ENCODE results near the gene ADGRE2.

Gene ADGRE2

GRCh38 chr19:14796021-14796420, 17.7 kb upstream of the ADGRE2 start:
- no peak for TF ChIP-seq TAF1 (IDR thresholded peaks at IDR 0.05; ENCODE audit: borderline replicate concordance, insufficient read depth, low read length)
- no peak for TF ChIP-seq SIN3A (IDR thresholded peaks at IDR 0.05; ENCODE audit: borderline replicate concordance, insufficient read depth, low read length)
- TF ChIP-seq FOXP2 (optimal IDR thresholded peaks at IDR 0.05; ENCODE audit: borderline replicate concordance, extremely low read depth, extremely low read length, insufficient read depth), result no peak
- TF ChIP-seq POLR2AphosphoS5 (IDR thresholded peaks at IDR 0.05; ENCODE audit: low read depth, low read length), result no peak
- TF ChIP-seq, protein P1, sequence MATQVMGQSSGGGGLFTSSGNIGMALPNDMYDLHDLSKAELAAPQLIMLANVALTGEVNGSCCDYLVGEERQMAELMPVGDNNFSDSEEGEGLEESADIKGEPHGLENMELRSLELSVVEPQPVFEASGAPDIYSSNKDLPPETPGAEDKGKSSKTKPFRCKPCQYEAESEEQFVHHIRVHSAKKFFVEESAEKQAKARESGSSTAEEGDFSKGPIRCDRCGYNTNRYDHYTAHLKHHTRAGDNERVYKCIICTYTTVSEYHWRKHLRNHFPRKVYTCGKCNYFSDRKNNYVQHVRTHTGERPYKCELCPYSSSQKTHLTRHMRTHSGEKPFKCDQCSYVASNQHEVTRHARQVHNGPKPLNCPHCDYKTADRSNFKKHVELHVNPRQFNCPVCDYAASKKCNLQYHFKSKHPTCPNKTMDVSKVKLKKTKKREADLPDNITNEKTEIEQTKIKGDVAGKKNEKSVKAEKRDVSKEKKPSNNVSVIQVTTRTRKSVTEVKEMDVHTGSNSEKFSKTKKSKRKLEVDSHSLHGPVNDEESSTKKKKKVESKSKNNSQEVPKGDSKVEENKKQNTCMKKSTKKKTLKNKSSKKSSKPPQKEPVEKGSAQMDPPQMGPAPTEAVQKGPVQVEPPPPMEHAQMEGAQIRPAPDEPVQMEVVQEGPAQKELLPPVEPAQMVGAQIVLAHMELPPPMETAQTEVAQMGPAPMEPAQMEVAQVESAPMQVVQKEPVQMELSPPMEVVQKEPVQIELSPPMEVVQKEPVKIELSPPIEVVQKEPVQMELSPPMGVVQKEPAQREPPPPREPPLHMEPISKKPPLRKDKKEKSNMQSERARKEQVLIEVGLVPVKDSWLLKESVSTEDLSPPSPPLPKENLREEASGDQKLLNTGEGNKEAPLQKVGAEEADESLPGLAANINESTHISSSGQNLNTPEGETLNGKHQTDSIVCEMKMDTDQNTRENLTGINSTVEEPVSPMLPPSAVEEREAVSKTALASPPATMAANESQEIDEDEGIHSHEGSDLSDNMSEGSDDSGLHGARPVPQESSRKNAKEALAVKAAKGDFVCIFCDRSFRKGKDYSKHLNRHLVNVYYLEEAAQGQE (IDR thresholded peaks at IDR 0.05; ENCODE audit: insufficient read depth in 1 of 2, low read depth in 2 of 2, low read length in 2 of 2), result no peak

DNA sequence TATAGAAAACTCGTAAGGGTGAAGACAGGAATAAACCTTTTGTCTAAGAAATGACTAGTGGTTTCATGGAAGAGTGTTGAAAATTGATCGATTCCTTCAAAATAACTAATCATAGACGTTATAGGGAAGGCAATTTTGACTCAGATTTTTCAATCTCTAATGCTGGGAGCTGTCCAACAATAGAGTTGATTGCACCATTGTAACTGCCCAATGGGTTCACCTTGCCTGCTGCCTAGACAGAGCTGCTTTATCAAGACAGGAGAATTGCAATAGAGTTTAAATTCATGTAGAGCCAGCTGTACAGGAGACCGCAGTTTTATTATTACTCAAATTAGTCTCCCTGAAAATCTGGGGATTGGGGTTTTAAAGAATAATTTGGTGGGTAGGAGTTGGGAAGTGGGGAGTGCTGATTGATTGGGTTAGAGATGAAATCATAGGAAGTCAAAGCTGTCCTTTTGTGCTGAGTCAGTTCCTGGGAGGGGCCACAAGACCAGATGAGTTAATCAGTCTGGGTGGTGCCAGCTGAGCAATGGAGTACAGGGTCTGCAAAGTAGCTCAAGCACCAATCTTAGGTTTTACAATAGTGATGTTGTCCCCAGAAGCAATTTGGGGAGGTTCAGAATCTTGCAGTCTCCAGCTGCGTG, 16.8 kb upstream of the ADGRE2 start:
- TF ChIP-seq, protein P1 (IDR thresholded peaks at IDR 0.05; ENCODE audit: insufficient read depth in 1 of 2, low read depth in 2 of 2, low read length in 2 of 2), result peak in 1 of 2 experiments; percentile 82; a peak in 2 of 4 replicates
- TF ChIP-seq SIN3A (IDR thresholded peaks at IDR 0.05; ENCODE audit: borderline replicate concordance, insufficient read depth, low read length) (no peak), FOXP2 (optimal IDR thresholded peaks at IDR 0.05; ENCODE audit: borderline replicate concordance, extremely low read depth, extremely low read length, insufficient read depth) (no peak), TAF1 (IDR thresholded peaks at IDR 0.05; ENCODE audit: borderline replicate concordance, insufficient read depth, low read length) (no peak), POLR2AphosphoS5 (IDR thresholded peaks at IDR 0.05; ENCODE audit: low read depth, low read length) (no peak)

GRCh38 chr19:14786421-14786851, 8.1 kb upstream of the ADGRE2 start:
- TF ChIP-seq, protein P1 (IDR thresholded peaks at IDR 0.05; ENCODE audit: insufficient read depth in 1 of 2, low read depth in 2 of 2, low read length in 2 of 2), result no peak
- TF ChIP-seq SIN3A (IDR thresholded peaks at IDR 0.05; ENCODE audit: borderline replicate concordance, insufficient read depth, low read length), result no peak
- TF ChIP-seq TAF1 (IDR thresholded peaks at IDR 0.05; ENCODE audit: borderline replicate concordance, insufficient read depth, low read length), result no peak
- no peak for TF ChIP-seq FOXP2 (optimal IDR thresholded peaks at IDR 0.05; ENCODE audit: borderline replicate concordance, extremely low read depth, extremely low read length, insufficient read depth)
- no peak for TF ChIP-seq POLR2AphosphoS5 (IDR thresholded peaks at IDR 0.05; ENCODE audit: low read depth, low read length)

DNA sequence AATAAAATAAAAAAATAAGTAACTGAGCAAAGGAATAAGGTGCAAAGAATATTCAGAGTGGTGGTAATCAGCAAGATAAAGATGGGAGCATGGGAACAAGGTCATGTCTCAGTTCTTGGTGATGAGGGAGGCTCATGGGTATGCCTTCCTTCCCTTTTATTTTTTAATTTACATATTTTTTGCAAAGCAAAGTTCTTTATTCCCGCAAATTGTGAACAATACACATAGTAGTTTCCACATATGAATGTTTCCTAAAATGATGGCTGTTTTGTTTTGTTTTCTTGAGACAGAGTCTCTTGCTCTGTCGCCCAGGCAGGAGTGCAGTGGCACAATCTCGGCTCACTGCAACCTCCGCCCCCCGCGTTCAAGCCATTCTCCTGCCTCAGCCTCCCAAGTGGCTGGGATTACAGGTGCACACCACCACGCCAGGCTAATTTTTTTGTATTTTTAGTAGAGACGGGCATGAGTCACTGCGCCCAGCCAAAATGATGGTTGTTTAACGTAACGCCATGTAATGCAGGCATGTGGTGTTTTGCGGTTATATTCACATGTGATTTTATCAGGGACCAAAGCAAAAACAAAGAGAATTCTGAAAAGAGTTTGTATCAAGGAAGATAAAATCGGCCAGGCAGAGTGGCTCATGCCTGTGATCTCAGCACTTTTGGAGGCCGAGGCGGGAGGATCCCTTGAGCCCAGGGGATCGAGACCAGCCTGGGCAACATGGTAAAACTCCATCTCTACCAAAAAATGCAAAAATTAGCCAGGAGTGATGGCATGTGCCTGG, 4.5 kb upstream of the ADGRE2 start:
- TF ChIP-seq POLR2AphosphoS5 (IDR thresholded peaks at IDR 0.05; ENCODE audit: low read depth, low read length) (no peak), TAF1 (IDR thresholded peaks at IDR 0.05; ENCODE audit: borderline replicate concordance, insufficient read depth, low read length) (no peak), SIN3A (IDR thresholded peaks at IDR 0.05; ENCODE audit: borderline replicate concordance, insufficient read depth, low read length) (no peak), FOXP2 (optimal IDR thresholded peaks at IDR 0.05; ENCODE audit: borderline replicate concordance, extremely low read depth, extremely low read length, insufficient read depth) (no peak)
- TF ChIP-seq, protein P1 (IDR thresholded peaks at IDR 0.05; ENCODE audit: insufficient read depth in 1 of 2, low read depth in 2 of 2, low read length in 2 of 2), result no peak
